Germinal center (tissue), 1 donor: ENCODE results near the gene GALNT6.
"Not testable (repeated sequence)": the region's sequence is repeated elsewhere in the genome, so short reads cannot be mapped to it uniquely, and the experiment has no call there.

ENCODE experiments used
- DNase-seq: peaks from one replicate; pipeline ENCODE4 v3.0.0; 2012; ENCODE audit warnings: mixed read lengths, low spot score

The GALNT6 gene

DNA sequence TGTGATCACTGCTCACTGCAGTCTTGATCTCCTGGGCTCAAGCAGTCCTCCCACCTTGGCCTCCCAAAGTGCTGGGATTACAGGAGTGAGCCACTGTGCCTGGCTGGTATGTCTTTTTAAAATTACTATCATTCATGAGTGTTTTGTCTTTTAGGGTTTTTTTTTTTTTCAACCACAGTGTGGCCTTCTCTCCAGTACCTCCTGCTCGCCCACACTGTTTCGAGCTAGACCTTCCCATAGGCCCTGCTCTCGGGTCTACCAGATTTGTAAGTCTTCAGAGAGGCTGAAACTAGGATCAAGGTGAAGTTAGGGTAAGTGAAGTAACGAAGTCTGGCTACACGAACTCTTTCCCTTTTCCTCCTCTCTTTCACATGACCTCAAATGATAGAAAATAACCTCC, 68.8 kb downstream of the GALNT6 start:
- DNase-seq, result no peak

DNA sequence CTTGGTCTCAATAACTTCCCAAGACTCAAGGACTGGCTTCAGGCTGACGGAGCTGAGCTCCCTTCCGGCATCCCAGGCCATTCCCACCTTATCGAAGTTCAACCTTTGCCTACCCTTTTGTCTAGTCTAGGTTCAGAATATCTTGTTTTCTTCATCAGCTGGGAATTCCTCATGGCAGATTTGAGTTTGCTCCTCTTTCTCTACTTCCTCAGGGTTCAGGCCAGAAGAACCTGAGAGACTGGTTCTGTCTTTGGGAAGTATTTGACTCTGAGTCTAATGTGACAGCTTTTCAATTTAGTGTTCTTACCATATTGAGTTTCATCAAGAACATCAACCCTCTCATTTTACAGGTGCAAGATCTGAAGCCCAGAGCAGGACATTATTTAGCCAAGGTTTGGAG, 69.3 kb downstream of the GALNT6 start:
- no peak for DNase-seq

DNA sequence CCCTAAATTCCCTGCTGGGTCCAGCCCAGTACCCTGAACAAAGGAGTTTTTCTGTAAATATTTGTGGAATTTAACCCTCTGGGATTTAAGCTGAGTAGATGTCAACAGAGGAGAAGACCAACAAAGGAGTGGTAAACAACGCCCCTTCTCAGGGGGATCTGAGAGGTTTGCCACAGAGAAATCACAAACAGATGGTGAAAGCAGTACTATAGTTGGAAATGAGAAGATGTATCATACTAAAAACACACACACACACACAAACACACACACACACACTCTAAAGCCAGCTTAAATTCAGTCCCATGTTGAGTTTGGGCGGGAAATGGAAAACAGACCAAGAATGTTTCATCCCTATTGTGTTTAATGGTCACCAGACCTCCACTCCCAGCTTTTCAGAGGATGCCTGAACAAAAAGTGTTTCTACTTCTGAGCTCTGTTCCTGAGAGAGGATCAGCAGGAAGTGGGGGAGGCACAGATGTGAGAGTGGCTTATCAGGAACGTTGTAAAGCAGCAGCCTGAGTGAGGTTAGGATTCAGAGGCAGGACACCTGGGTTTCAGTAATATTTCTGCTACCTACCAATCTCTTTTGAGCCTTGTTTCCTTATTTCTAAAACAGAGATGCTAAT, 70.4 kb downstream of the GALNT6 start:
- DNase-seq, result no peak

DNA sequence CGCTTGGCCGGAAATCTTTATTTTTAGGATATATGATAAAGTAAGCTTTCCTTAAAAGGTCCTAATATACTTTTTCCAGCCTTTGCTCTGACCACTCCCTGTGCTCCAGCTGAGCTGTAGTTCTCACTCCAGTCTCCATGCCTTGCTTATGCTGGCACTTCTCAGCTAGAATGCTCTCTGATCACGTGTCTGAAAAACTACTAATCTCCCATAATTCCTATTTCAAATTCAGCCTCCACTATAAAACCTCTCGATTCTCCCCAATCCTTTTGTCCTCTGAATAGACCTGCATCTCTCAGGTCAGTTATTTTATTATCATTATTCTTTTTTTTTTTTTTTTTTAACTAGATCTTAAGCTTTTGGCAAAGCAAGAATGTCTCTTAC, 70.9 kb downstream of the GALNT6 start:
- DNase-seq, result no peak

DNA sequence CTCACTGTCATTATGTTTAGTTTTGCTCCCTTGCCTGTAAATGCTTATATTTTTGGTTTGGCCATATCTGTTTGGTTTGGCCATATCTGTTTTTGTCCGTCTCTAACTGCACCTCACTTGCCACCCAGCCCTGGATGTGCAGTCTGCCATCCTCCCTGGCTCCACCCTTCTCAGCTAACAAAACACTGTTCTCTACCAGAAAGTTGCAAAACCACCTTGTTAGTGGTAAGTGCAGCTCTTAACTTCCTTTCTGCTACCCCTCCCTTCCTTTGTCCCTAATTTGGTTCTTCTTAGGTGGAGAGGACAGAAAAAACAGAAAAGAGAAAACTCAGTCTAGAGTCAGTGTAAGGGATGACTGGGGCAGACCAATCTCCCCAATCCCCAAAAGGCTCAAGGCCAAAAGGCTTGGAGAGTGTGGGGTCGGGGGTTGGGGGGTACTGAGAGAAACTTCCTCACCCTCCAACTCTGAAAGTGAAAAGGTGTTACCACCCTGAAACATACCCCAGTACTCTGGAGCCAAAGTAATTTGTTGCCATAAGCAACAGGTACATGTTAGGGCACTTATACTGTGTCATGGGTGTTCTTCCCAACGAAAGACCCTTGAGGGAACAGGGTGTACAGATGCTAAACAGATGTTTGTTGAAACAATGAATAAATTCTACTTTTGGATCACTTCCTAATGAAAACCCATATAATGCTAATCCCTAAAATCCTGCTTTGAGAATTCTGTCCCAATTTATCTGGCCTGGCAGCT, 72.2 kb downstream of the GALNT6 start:
- DNase-seq, result no peak

DNA sequence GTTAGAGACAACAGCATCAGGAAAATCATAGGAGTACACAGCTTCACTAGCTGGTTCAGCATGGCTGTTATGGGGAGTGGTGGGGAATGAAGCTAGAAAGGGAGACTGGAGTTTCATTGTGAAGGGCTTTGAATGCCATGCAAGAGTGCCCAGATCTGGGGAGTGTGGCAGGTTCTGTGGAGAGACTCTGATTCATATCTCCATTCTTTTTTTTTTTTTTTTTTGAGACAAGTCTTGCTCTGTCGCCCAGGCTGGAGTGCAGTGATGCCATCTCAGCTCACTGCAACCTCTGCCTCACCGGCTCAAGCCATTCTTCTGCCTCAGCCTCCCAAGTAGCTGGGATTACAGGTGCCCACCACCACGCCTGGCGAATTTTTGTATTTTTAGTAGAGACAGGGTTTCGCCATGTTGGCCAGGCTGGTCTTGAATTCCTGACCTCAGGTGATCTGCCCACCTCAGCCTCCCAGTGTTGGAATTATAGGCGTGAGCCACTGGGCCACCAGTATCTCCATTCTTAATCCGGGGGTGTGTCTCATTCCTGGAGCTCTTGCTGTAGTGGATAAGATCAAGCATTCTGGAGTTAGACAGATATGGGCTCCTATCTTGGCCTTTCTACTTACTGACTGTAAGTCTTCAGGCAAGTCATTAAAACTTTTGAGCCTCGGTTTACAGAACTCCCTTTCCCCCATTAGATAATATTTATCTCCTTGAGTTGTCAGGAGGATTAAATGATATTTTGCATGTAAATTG, 73.0 kb downstream of the GALNT6 start:
- DNase-seq, result not testable (repeated sequence)

DNA sequence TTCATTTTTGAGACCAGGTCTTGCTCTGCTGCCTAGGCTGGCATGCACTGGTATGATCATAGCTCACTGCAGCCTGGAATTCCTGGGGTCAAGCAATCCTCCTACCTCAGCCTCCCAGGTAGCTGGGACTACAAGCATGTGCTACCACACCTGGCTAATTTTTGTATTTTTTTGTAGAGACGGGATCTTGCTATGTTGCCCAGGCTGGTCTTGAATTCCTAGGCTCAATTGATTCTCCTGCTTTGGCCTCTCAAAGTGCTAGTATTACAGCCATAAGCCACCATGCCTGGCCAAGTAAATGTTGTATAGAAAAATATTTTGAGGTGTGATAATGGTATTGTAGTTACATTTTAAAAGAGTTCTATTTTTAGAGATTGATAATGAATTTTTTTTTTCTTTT, 79.8 kb downstream of the GALNT6 start:
- no peak for DNase-seq

DNA sequence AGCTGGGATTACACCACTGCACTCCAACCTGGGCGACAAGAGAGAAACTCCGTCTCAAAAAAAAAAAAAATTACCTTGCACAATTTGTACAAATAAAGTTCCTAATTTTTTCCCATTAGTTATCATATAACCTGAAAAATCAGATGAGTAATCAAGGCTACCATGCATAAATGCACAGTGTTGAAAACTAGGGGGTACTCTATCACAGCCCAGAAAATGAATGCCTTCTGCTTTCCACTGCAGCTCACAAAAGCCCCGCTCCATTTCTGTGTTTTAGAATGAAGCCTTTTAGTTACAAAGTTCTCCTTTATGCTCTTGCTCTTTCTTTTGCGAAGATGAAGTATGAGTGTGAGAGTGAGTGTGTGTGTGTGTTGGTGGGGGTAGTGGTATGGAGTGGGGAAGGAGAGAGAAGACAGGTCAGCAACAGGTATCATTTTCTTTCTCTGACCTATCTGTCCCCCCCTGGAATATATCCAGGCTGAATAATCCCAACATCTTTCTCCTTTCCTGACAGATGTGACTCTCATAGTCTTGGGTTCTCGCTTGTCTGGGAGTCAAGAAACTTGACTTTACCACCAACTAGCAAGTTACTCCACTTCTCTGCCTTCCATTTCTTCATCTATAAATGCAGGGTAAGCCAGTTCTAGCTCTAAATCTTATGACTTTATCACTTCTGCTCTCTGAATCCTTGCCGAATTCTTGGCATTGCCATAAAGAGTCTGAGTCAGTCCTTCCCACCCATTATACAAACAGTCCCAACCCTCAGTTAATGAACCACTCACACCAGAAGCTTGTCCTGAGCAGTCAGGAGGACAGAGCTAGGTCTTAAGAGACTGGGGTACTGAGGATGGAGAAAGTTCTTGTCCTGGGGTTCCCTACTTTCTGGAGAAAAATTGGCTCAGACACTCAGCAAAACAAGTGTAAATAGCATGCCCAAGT, 83.3 kb downstream of the GALNT6 start:
- DNase-seq, result no peak

DNA sequence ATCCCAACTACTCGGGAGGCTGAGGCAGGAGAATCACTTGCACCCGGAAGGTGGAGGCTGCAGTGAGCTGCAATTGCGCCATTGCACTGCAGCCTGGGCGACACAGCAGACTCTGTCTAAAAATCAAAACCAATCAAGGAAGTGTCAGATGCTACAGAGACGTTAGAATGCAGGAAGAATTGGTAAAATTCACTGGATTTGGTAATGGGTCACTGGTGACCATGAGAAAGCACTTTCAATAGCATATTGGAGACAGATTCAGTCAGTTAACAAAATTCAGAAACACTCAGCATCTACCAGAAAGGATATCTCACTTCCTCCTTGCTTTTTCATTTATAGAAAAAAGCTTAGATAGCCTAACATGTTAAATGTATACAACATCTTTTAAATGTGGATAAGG, 84.7 kb downstream of the GALNT6 start:
- no peak for DNase-seq
